Activated naive CD8-positive, alpha-beta T cell treated with anti-CD3 and anti-CD28 coated beads, Interleukin-2, amount 10 ng/mL, durations not matched to agents 7 days and 5 days (primary cell): ENCODE measurements around the gene AOX1. TPM values are rescaled to one million over a fixed set of nuclear protein-coding genes. Genes with fewer than 3 reads are reported as not detected.
"Not testable (repeated sequence)": the region's sequence is repeated elsewhere in the genome, so short reads cannot be mapped to it uniquely, and the experiment has no call there.

Experiments used
- ATAC-seq: fragments of 150-1000 bp; cut with Tn5 transposase; one replicate; pipeline ENCODE4 v1.10.0; 2021; ENCODE audit warnings: low read depth, moderate library complexity
- POLR2A ChIA-PET: fragments of 350-600 bp; sonication (Branson Sonifier 250); formaldehyde crosslinking; loops from one replicate; lab custom pipeline; 2021; ENCODE audit warnings: antibody characterized with exemption; lab: Charles Lee
- DNase-seq: peaks from one replicate; pipeline ENCODE4 v3.0.0; 2021
- H3K27ac Mint-ChIP-seq: one replicate; pipeline ENCODE4 v1.8.0; 2022; ENCODE audit warnings: mild to moderate bottlenecking, mixed read lengths
- H3K27me3 Mint-ChIP-seq: one replicate; pipeline ENCODE4 v1.8.0; 2022; ENCODE audit warnings: mild to moderate bottlenecking, moderate library complexity, mixed read lengths
- H3K36me3 Mint-ChIP-seq: one replicate; pipeline ENCODE4 v1.8.0; 2021; ENCODE audit warnings: mild to moderate bottlenecking, mixed read lengths
- H3K4me1 Mint-ChIP-seq: one replicate; pipeline ENCODE4 v1.8.0; 2021; ENCODE audit warnings: mixed read lengths
- H3K4me3 Mint-ChIP-seq: one replicate; pipeline ENCODE4 v1.8.0; 2022; ENCODE audit warnings: mild to moderate bottlenecking, moderate library complexity, mixed read lengths
- H3K9me3 Mint-ChIP-seq: one replicate; pipeline ENCODE4 v1.8.0; 2021; ENCODE audit warnings: mixed read lengths
- total RNA-seq, 2 experiments: library from RNA; stranded (reverse); gene quantifications; one replicate each; pipeline ENCODE4 v1.2.3, GENCODE V29; 2021

The AOX1 gene
- total RNA-seq, 2 experiments from 2014 or later: not detected

GRCh38 chr2:200670313-200670712 is 84.5 kb downstream of the AOX1 start:
- peaks cover 13% of the 10 kb centered on the region for H3K4me1 Mint-ChIP-seq
- ATAC-seq (no peak), DNase-seq (no peak)
- peaks cover 10% of the 10 kb centered on the region for H3K27me3 Mint-ChIP-seq
- no peak overlapping the region for H3K27ac Mint-ChIP-seq
- no peak overlapping the region for H3K4me3 Mint-ChIP-seq
- H3K36me3 Mint-ChIP-seq: no peaks in the 10 kb centered on the region
- H3K9me3 Mint-ChIP-seq: no peaks in the 10 kb centered on the region
- POLR2A ChIA-PET: no interaction called here

- POLR2A ChIA-PET: no interaction called here
Measured at GRCh38 chr2:200670751-200671150, 84.9 kb downstream of the AOX1 start.

GRCh38 chr2:200673191-200673590 is 87.4 kb downstream of the AOX1 start:
- H3K4me3 Mint-ChIP-seq: no peak overlapping the region
- no peaks in the 10 kb centered on the region for H3K36me3 Mint-ChIP-seq
- H3K27ac Mint-ChIP-seq: no peak overlapping the region
- DNase-seq: no peak
- H3K4me1 Mint-ChIP-seq: peaks cover 11% of the 10 kb centered on the region
- POLR2A ChIA-PET: no interaction called here
- ATAC-seq: no peak
- H3K9me3 Mint-ChIP-seq: no peaks in the 10 kb centered on the region
- peaks cover 23% of the 10 kb centered on the region for H3K27me3 Mint-ChIP-seq

More at GRCh38 chr2:200670751-200671150, 84.9 kb downstream of the AOX1 start:
- H3K27ac Mint-ChIP-seq: no peak overlapping the region
- peaks cover 10% of the 10 kb centered on the region for H3K27me3 Mint-ChIP-seq
- H3K4me1 Mint-ChIP-seq: peaks cover 13% of the 10 kb centered on the region
- ATAC-seq (no peak), DNase-seq (no peak)
- H3K4me3 Mint-ChIP-seq: no peak overlapping the region
- no peaks in the 10 kb centered on the region for H3K9me3 Mint-ChIP-seq
- no peaks in the 10 kb centered on the region for H3K36me3 Mint-ChIP-seq

DNA sequence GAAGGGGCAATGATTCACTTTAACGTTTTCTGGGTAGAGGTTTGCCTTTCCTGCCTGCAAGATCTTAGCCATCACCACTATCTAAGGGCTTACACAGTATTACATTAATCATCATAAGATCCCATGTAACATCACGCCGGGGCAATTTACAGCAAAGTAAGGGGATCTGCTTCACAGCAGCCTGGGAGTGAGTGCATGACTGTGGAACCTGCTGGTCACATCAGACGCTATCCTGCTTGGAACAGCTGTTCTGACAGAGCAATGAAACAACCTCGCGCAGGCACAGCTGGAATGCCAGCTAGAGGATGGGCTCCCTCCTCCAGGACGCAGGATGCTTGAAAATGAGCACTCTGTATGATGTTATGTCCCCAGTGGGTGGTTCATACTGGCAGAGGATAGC is 89.0 kb downstream of the AOX1 start:
- H3K9me3 Mint-ChIP-seq: no peaks in the 10 kb centered on the region
- no peaks in the 10 kb centered on the region for H3K36me3 Mint-ChIP-seq
- H3K27me3 Mint-ChIP-seq: peaks cover 26% of the 10 kb centered on the region
- no peak overlapping the region for H3K4me3 Mint-ChIP-seq
- POLR2A ChIA-PET: no interaction called here
- no peak for DNase-seq
- H3K27ac Mint-ChIP-seq: no peak overlapping the region
- no peak for ATAC-seq
- H3K4me1 Mint-ChIP-seq: peaks cover 11% of the 10 kb centered on the region

GRCh38 chr2:200677171-200677570 is 91.4 kb downstream of the AOX1 start:
- no peaks in the 10 kb centered on the region for H3K9me3 Mint-ChIP-seq
- H3K4me3 Mint-ChIP-seq: no peak overlapping the region
- peaks cover 11% of the 10 kb centered on the region for H3K4me1 Mint-ChIP-seq
- POLR2A ChIA-PET: no interaction called here
- peaks cover 23% of the 10 kb centered on the region for H3K27me3 Mint-ChIP-seq
- H3K36me3 Mint-ChIP-seq: no peaks in the 10 kb centered on the region
- no peak overlapping the region for H3K27ac Mint-ChIP-seq
- no peak for ATAC-seq
- no peak for DNase-seq

DNA sequence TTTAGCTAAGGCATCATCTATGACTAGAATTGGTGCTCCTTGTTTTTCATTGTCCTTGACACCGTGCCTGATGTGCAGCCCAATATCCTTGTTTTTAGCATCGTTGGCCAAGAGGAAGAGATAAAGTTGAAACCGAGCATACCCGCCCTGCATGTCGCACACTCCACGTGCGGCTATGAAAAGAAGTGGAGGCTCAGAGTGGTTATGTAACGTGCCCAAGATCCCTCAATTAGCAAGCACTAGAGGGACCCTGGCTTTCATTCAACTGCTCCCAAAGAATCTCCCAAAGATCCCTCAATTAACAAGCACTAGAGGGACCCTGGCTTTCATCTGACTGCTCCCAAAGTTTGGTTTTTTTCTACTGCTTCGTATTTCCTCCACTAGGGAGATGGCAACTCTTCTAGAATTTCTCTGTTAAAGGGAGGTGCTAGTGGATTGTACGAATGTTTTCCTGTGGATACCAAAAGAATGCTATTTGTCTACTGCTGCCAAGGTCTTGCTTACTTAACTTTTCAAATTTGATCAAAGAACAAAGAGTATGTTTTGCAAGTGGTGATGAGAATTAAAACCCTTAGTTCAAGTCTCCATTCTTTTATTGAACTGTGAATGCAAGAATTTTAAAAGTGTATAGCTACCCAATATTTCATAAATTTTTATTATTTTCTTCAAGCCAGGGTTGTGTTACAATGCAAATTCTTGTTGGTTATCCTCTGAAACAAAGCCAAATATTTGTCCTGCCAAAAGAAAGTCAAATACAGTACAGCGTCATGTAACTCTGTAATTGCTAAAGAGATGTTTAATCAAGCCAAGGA is 92.1 kb downstream of the AOX1 start:
- H3K36me3 Mint-ChIP-seq: no peaks in the 10 kb centered on the region
- ATAC-seq: no peak
- no peak for DNase-seq
- H3K27ac Mint-ChIP-seq: no peak overlapping the region
- POLR2A ChIA-PET: no interaction called here
- H3K4me3 Mint-ChIP-seq: no peak overlapping the region
- peaks cover 7% of the 10 kb centered on the region for H3K4me1 Mint-ChIP-seq
- H3K9me3 Mint-ChIP-seq: no peaks in the 10 kb centered on the region
- peaks cover 17% of the 10 kb centered on the region for H3K27me3 Mint-ChIP-seq

GRCh38 chr2:200679127-200679526 is 93.3 kb downstream of the AOX1 start:
- no peak overlapping the region for H3K4me3 Mint-ChIP-seq
- H3K4me1 Mint-ChIP-seq: no peaks in the 10 kb centered on the region
- H3K27me3 Mint-ChIP-seq: peaks cover 15% of the 10 kb centered on the region
- no peak for DNase-seq
- H3K9me3 Mint-ChIP-seq: no peaks in the 10 kb centered on the region
- H3K27ac Mint-ChIP-seq: no peak overlapping the region
- no peaks in the 10 kb centered on the region for H3K36me3 Mint-ChIP-seq
- ATAC-seq: no peak
- POLR2A ChIA-PET: no interaction called here

- ATAC-seq: no peak
- H3K4me3 Mint-ChIP-seq: no peak overlapping the region
- H3K27me3 Mint-ChIP-seq: peaks cover 15% of the 10 kb centered on the region
- no peaks in the 10 kb centered on the region for H3K4me1 Mint-ChIP-seq
- no peak for DNase-seq
- no peaks in the 10 kb centered on the region for H3K9me3 Mint-ChIP-seq
- no peaks in the 10 kb centered on the region for H3K36me3 Mint-ChIP-seq
- POLR2A ChIA-PET: no interaction called here
- no peak overlapping the region for H3K27ac Mint-ChIP-seq
Measured at GRCh38 chr2:200679535-200679934, 93.7 kb downstream of the AOX1 start.

DNA sequence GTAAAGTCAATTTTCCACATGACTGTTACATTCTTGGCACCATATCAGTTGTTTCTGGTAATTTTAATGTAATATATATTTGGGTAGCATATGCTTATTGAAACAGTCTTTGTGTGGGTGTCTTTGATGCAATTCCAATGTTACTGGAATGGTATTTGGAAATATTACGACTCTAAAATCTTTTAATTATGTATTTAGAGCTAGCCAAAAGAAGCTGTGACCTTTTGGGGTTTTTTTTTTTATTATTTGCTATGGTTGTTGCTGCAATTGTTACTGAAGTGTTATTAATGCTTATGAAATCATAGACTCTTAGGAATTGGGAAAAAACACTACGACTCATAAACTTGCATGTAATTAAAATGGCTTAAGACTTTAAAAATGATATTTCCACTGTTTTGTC is 95.9 kb downstream of the AOX1 start:
- no peak overlapping the region for H3K4me3 Mint-ChIP-seq
- H3K27me3 Mint-ChIP-seq: peaks cover 11% of the 10 kb centered on the region
- H3K36me3 Mint-ChIP-seq: no peaks in the 10 kb centered on the region
- H3K9me3 Mint-ChIP-seq: no peaks in the 10 kb centered on the region
- POLR2A ChIA-PET: no interaction called here
- DNase-seq (no peak), ATAC-seq (no peak)
- no peak overlapping the region for H3K27ac Mint-ChIP-seq
- no peaks in the 10 kb centered on the region for H3K4me1 Mint-ChIP-seq

GRCh38 chr2:200682407-200682806 is 96.6 kb downstream of the AOX1 start:
- not testable (repeated sequence) for ATAC-seq, H3K4me1 Mint-ChIP-seq, H3K36me3 Mint-ChIP-seq

GRCh38 chr2:200687922-200688920 is 102.4 kb downstream of the AOX1 start:
- Mint-ChIP-seq H3K27ac (no peak overlapping the region), H3K27me3 (peaks cover 2% of the 10 kb centered on the region), H3K36me3 (no peaks in the 10 kb centered on the region), H3K4me1 (no peaks in the 10 kb centered on the region), H3K9me3 (no peaks in the 10 kb centered on the region), H3K4me3 (no peak overlapping the region)
- POLR2A ChIA-PET: interaction anchor here (1.0 kb wide), 1 partner anchor 25 kb away, joined by 3 read pairs; no protein-coding TSS in a partner anchor
- DNase-seq: no peak
- no peak for ATAC-seq

More at GRCh38 chr2:200682407-200682806, 96.6 kb downstream of the AOX1 start:
- H3K27ac Mint-ChIP-seq, H3K4me3 Mint-ChIP-seq, H3K27me3 Mint-ChIP-seq, POLR2A ChIA-PET, DNase-seq, H3K9me3 Mint-ChIP-seq: not testable (repeated sequence)

- H3K27me3 Mint-ChIP-seq: peaks cover 2% of the 10 kb centered on the region
- H3K9me3 Mint-ChIP-seq: no peaks in the 10 kb centered on the region
- ATAC-seq: no peak
- no peak overlapping the region for H3K4me3 Mint-ChIP-seq
- POLR2A ChIA-PET: interaction anchor here (0.6 to 1.0 kb wide), 2 partner anchors 24 to 331 kb away, joined by 3 read pairs; no protein-coding TSS in a partner anchor
- DNase-seq: no peak
- no peaks in the 10 kb centered on the region for H3K36me3 Mint-ChIP-seq
- H3K4me1 Mint-ChIP-seq: no peaks in the 10 kb centered on the region
- H3K27ac Mint-ChIP-seq: no peak overlapping the region
Measured at GRCh38 chr2:200689115-200689514, 103.3 kb downstream of the AOX1 start.

DNA sequence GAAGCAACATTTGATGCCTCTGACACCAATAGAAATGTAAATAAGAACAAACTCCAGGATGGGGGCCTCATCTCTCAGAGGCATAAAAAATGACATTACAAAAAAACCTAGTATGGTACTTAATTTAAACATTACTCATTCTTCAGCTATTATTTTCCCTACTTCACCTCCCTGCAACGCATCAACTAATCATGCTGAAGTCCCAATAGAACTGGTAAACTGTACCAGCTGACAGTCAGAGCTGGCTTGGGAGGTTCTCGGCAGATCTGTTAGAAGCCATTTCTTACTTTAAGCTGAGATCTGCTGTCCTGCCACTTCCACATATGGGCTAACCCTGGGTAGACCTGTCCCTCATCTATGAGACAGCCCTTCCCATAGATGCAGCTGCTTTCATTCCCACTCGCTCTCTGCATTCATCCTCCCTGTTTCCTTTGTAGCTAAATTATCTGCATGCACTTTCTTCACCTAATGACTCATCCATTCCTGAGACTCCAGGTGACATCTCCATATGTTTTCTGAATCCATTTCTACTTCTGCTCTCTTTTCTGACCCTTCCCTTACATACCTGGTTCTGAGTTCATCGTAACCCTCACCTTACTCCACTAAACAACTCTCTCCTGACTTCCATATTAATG is 108.1 kb downstream of the AOX1 start:
- no peak overlapping the region for H3K4me3 Mint-ChIP-seq
- POLR2A ChIA-PET: no interaction called here

More for the DNA sequence above, 108.1 kb downstream of the AOX1 start:
- no peak for ATAC-seq
- Mint-ChIP-seq H3K36me3 (no peaks in the 10 kb centered on the region), H3K27ac (no peak overlapping the region), H3K9me3 (no peaks in the 10 kb centered on the region), H3K27me3 (peaks cover under 1% of the 10 kb centered on the region), H3K4me1 (no peaks in the 10 kb centered on the region)
- no peak for DNase-seq
